Activated CD4-positive, alpha-beta memory T cell treated with anti-CD3 and anti-CD28 coated beads for 36 hours (primary cell): ENCODE measurements around the gene CLDN22. TPM values are rescaled to one million over a fixed set of nuclear protein-coding genes. Genes with fewer than 3 reads are reported as not detected.
A peak's percentile ranks its signal among the peaks of the same experiment; 100 is the strongest.

ENCODE experiments used
- CTCF ChIA-PET: fragments of 350-600 bp; sonication (Branson Sonifier 250); formaldehyde crosslinking; loops from one replicate; lab custom pipeline; 2021; ENCODE audit warnings: antibody characterized with exemption, inconsistent platforms; lab: Charles Lee
- POLR2A ChIA-PET: fragments of 350-600 bp; sonication (Branson Sonifier 250); formaldehyde crosslinking; loops from one replicate; lab custom pipeline; 2021; ENCODE audit warnings: antibody characterized with exemption; lab: Charles Lee
- DNase-seq: peaks from one replicate; pipeline ENCODE4 v3.0.0-alpha.2; 2020
- H3K27ac Mint-ChIP-seq: one replicate; pipeline ENCODE4 v1.8.0; 2021; ENCODE audit warnings: mixed read lengths
- H3K27me3 Mint-ChIP-seq: one replicate; pipeline ENCODE4 v1.8.0; 2021; ENCODE audit warnings: mixed read lengths
- H3K36me3 Mint-ChIP-seq: one replicate; pipeline ENCODE4 v1.8.0; 2021; ENCODE audit warnings: mixed read lengths
- H3K4me1 Mint-ChIP-seq: one replicate; pipeline ENCODE4 v1.8.0; 2021; ENCODE audit warnings: low read depth, mixed read lengths
- H3K4me3 Mint-ChIP-seq: one replicate; pipeline ENCODE4 v1.8.0; 2021; ENCODE audit warnings: mild to moderate bottlenecking, mixed read lengths
- H3K9me3 Mint-ChIP-seq: one replicate; pipeline ENCODE4 v1.8.0; 2021; ENCODE audit warnings: mixed read lengths
- intact Hi-C: fragments of 100-400 bp; cut with micrococcal nuclease; formaldehyde crosslinking; loops from one replicate; pipeline ENCODE4 v1.15.1; 2023
- total RNA-seq, 2 experiments: library from RNA; stranded (reverse); gene quantifications; one replicate each; pipeline ENCODE4 v1.2.3, GENCODE V29; 2021

Gene CLDN22
- total RNA-seq, 2 experiments from 2014 or later: not detected

GRCh38 chr4:183343730-183344129 lies 23.7 kb upstream of the CLDN22 start:
- Mint-ChIP-seq H3K27me3 (peaks cover 26% of the 10 kb centered on the region), H3K27ac (no peak overlapping the region), H3K4me3 (no peak overlapping the region), H3K36me3 (no peaks in the 10 kb centered on the region), H3K4me1 (peaks cover 8% of the 10 kb centered on the region), H3K9me3 (no peaks in the 10 kb centered on the region)
- ChIA-PET CTCF (interaction anchor here (1.6 kb wide), 1 partner anchor 63 kb away, joined by 4 read pairs; no protein-coding TSS in a partner anchor), POLR2A (no interaction called here)
- intact Hi-C loops: no loop called here
- DNase-seq: no peak

- POLR2A ChIA-PET: no interaction called here
- no peak for DNase-seq
- CTCF ChIA-PET: interaction anchor here (1.6 kb wide), 1 partner anchor 64 kb away, joined by 4 read pairs; no protein-coding TSS in a partner anchor
Measured at GRCh38 chr4:183342541-183343533, 22.8 kb upstream of the CLDN22 start.

GRCh38 chr4:183337833-183338232 lies 17.8 kb upstream of the CLDN22 start:
- intact Hi-C loops: no loop called here
- peaks cover 14% of the 10 kb centered on the region for H3K27me3 Mint-ChIP-seq
- DNase-seq: no peak
- no peaks in the 10 kb centered on the region for H3K36me3 Mint-ChIP-seq
- ChIA-PET CTCF (no interaction called here), POLR2A (no interaction called here)
- H3K4me3 Mint-ChIP-seq: no peak overlapping the region
- H3K27ac Mint-ChIP-seq: no peak overlapping the region
- H3K9me3 Mint-ChIP-seq: no peaks in the 10 kb centered on the region
- H3K4me1 Mint-ChIP-seq: peaks cover 5% of the 10 kb centered on the region

More at GRCh38 chr4:183342541-183343533, 22.8 kb upstream of the CLDN22 start:
- Mint-ChIP-seq H3K27me3 (peaks cover 23% of the 10 kb centered on the region), H3K4me1 (peaks cover 3% of the 10 kb centered on the region), H3K4me3 (no peak overlapping the region), H3K9me3 (no peaks in the 10 kb centered on the region), H3K27ac (no peak overlapping the region), H3K36me3 (no peaks in the 10 kb centered on the region)
- intact Hi-C loops: no loop called here

GRCh38 chr4:183337349-183337748 lies 17.3 kb upstream of the CLDN22 start:
- Mint-ChIP-seq H3K4me3 (no peak overlapping the region), H3K27ac (no peak overlapping the region), H3K27me3 (peaks cover 15% of the 10 kb centered on the region), H3K9me3 (no peaks in the 10 kb centered on the region), H3K4me1 (peaks cover 5% of the 10 kb centered on the region), H3K36me3 (no peaks in the 10 kb centered on the region)
- intact Hi-C loops: no loop called here
- CTCF ChIA-PET: no interaction called here
- DNase-seq: no peak
- POLR2A ChIA-PET: no interaction called here

- H3K9me3 Mint-ChIP-seq: no peaks in the 10 kb centered on the region
- no peak for DNase-seq
- H3K4me1 Mint-ChIP-seq: peaks cover 5% of the 10 kb centered on the region
- no peak overlapping the region for H3K27ac Mint-ChIP-seq
- H3K36me3 Mint-ChIP-seq: no peaks in the 10 kb centered on the region
- peaks cover 13% of the 10 kb centered on the region for H3K27me3 Mint-ChIP-seq
- intact Hi-C loops: loop anchor here (1.0 kb wide), 1 partner anchor 14 kb away; no protein-coding TSS in a partner anchor
- CTCF ChIA-PET: no interaction called here
- POLR2A ChIA-PET: no interaction called here
- H3K4me3 Mint-ChIP-seq: no peak overlapping the region
Measured at GRCh38 chr4:183335369-183335940, 15.4 kb upstream of the CLDN22 start.

- Mint-ChIP-seq H3K27ac (no peak overlapping the region), H3K4me1 (peaks cover 5% of the 10 kb centered on the region), H3K9me3 (peaks cover 2% of the 10 kb centered on the region), H3K4me3 (no peak overlapping the region), H3K36me3 (no peaks in the 10 kb centered on the region), H3K27me3 (peaks cover 11% of the 10 kb centered on the region)
- CTCF ChIA-PET: no interaction called here
- DNase-seq: no peak
- intact Hi-C loops: no loop called here
- POLR2A ChIA-PET: no interaction called here
Measured at GRCh38 chr4:183333983-183334382, 13.9 kb upstream of the CLDN22 start.

- no peaks in the 10 kb centered on the region for H3K36me3 Mint-ChIP-seq
- ChIA-PET CTCF (no interaction called here), POLR2A (no interaction called here)
- intact Hi-C loops: no loop called here
- peaks cover 5% of the 10 kb centered on the region for H3K4me1 Mint-ChIP-seq
- H3K9me3 Mint-ChIP-seq: peaks cover 3% of the 10 kb centered on the region
- no peak overlapping the region for H3K27ac Mint-ChIP-seq
- H3K4me3 Mint-ChIP-seq: no peak overlapping the region
- no peak for DNase-seq
- peaks cover 11% of the 10 kb centered on the region for H3K27me3 Mint-ChIP-seq
Measured at GRCh38 chr4:183333202-183333601, 13.1 kb upstream of the CLDN22 start.

- DNase-seq: no peak
- CTCF ChIA-PET: no interaction called here
- Mint-ChIP-seq H3K9me3 (peaks cover 3% of the 10 kb centered on the region), H3K4me1 (peaks cover 5% of the 10 kb centered on the region), H3K27ac (no peak overlapping the region), H3K27me3 (peaks cover 11% of the 10 kb centered on the region), H3K36me3 (no peaks in the 10 kb centered on the region), H3K4me3 (no peak overlapping the region)
- POLR2A ChIA-PET: no interaction called here
- intact Hi-C loops: no loop called here
Measured at GRCh38 chr4:183332447-183332846, 12.4 kb upstream of the CLDN22 start.

GRCh38 chr4:183330841-183331240 lies 10.8 kb upstream of the CLDN22 start:
- DNase-seq: no peak
- CTCF ChIA-PET: no interaction called here
- Mint-ChIP-seq H3K27ac (no peak overlapping the region), H3K36me3 (no peaks in the 10 kb centered on the region), H3K9me3 (peaks cover 3% of the 10 kb centered on the region), H3K4me1 (peaks cover 5% of the 10 kb centered on the region), H3K4me3 (no peak overlapping the region), H3K27me3 (peaks cover 16% of the 10 kb centered on the region)
- POLR2A ChIA-PET: no interaction called here
- intact Hi-C loops: no loop called here

GRCh38 chr4:183329954-183330742 lies 10.1 kb upstream of the CLDN22 start:
- H3K9me3 Mint-ChIP-seq: peaks cover 3% of the 10 kb centered on the region
- H3K27ac Mint-ChIP-seq: no peak overlapping the region
- H3K36me3 Mint-ChIP-seq: no peaks in the 10 kb centered on the region
- ChIA-PET CTCF (no interaction called here), POLR2A (no interaction called here)
- DNase-seq: peak; percentile 5
- H3K27me3 Mint-ChIP-seq: peaks cover 16% of the 10 kb centered on the region
- intact Hi-C loops: no loop called here
- no peak overlapping the region for H3K4me3 Mint-ChIP-seq
- H3K4me1 Mint-ChIP-seq: no peaks in the 10 kb centered on the region

- POLR2A ChIA-PET: no interaction called here
Measured at GRCh38 chr4:183329244-183329643, 9.2 kb upstream of the CLDN22 start.

GRCh38 chr4:183328832-183329231 lies 8.8 kb upstream of the CLDN22 start:
- Mint-ChIP-seq H3K27ac (no peak overlapping the region), H3K27me3 (peaks cover 14% of the 10 kb centered on the region), H3K36me3 (no peaks in the 10 kb centered on the region), H3K9me3 (peaks cover 3% of the 10 kb centered on the region), H3K4me3 (no peak overlapping the region), H3K4me1 (no peaks in the 10 kb centered on the region)
- ChIA-PET CTCF (no interaction called here), POLR2A (no interaction called here)
- intact Hi-C loops: no loop called here
- DNase-seq: no peak

More at GRCh38 chr4:183329244-183329643, 9.2 kb upstream of the CLDN22 start:
- no peak for DNase-seq
- H3K9me3 Mint-ChIP-seq: peaks cover 3% of the 10 kb centered on the region
- H3K4me1 Mint-ChIP-seq: no peaks in the 10 kb centered on the region
- H3K36me3 Mint-ChIP-seq: no peaks in the 10 kb centered on the region
- no peak overlapping the region for H3K4me3 Mint-ChIP-seq
- intact Hi-C loops: no loop called here
- CTCF ChIA-PET: no interaction called here
- peaks cover 18% of the 10 kb centered on the region for H3K27me3 Mint-ChIP-seq
- H3K27ac Mint-ChIP-seq: no peak overlapping the region
